ENCODE measurements around the gene MED26. TPM values are rescaled to one million over a fixed set of nuclear protein-coding genes. Genes with fewer than 3 reads are reported as not detected.
A peak's percentile ranks its signal among the peaks of the same experiment; 100 is the strongest.

MED26 gene
- total and polyA plus RNA-seq, 10 of the 15 experiments (the other 5 are each of a cell fraction or from before 2014, with no cell fraction given): 1.1 to 21.4 (median 9.7) TPM

DNA sequence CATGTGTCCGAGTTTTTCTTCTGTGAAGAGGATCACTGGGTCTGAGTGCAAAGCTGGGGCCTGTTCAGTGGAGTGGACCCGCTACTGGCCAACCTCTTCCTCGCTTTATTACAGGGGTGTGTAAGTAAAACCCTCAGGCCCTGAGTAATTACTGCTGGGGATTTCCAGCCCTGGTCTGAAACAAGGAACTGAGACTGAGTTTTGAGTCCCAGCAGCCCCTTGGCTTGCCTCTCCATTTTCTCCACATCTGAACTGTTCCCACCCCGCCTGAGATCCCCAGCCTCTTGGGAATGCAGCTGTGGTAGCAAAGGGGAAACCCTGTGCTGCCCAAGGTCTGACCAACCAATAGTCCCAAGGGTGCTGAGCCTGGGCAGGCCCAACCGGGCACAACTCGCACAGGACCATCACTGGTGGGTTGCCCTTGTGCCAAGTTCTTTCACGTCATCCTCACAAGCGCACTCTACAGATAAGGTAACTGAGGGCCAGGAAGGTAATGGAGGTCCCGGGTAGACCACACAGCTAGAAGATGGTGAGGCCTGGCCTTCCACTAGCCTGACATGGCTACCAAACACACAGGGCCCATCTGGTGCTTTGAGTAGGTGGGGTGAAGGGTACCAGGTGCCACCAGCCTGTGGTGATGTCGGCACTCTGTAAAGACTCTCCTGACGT, 42.1 kb downstream of the MED26 start:
- ChIA-PET SMC1A (ENCODE audit: uncharacterized antibody, unreplicated experiment) (interaction anchor here (1.3 to 10.9 kb wide), 11 partner anchors 8 to 141 kb away, joined by 4 to 164 read pairs (median 9); partner anchors contain the start of genes MED26, SLC35E1, SMIM7 and TMEM38A), POLR2A (interaction anchor here (1.4 to 13.1 kb wide), 9 partner anchors 7 to 74 kb away, joined by 4 to 220 read pairs (median 24); partner anchors contain the start of genes CHERP, MED26, SLC35E1 and SMIM7), CTCF (interaction anchor here (9.8 kb wide), 1 partner anchor 40 kb away, joined by 83 read pairs; the partner anchor contains the start of gene MED26), RAD21 (ENCODE audit: unreplicated experiment) (interaction anchor here (1.0 to 11.3 kb wide), 6 partner anchors 7 to 42 kb away, joined by 4 to 169 read pairs (median 24); partner anchors contain the start of genes CHERP, MED26 and SLC35E1)
- Histone ChIP-seq H4K20me1 (ENCODE audit: control insufficient read depth, insufficient read depth) (no peaks in the 10 kb centered on the region), H3K27ac (ENCODE audit: control insufficient read depth, insufficient read depth) (peak overlapping the region; percentile 99), H3K4me1 (ENCODE audit: control insufficient read depth, insufficient read depth, low read length) (peaks cover 61% of the 10 kb centered on the region), H3K9ac (ENCODE audit: control insufficient read depth, insufficient read depth, low read length) (peak overlapping the region; percentile 99), H3K27me3 (replicated peaks in 1 of 2; ENCODE audit: control insufficient read depth in 2 of 2, insufficient read depth in 2 of 2, low read length in 1 of 2) (no peaks in the 10 kb centered on the region), H3K79me2 (ENCODE audit: control insufficient read depth, insufficient read depth, low read length) (peaks cover 96% of the 10 kb centered on the region), H3K9me3 (replicated peaks; ENCODE audit: control insufficient read depth, insufficient read depth, low read length) (no peaks in the 10 kb centered on the region), H3K4me3 (peak overlapping the region; percentile 79), H3K4me2 (ENCODE audit: control insufficient read depth, insufficient read depth) (peak overlapping the region; percentile 100), H2AFZ (ENCODE audit: control insufficient read depth, low read depth, low read length) (no peak overlapping the region), H3K36me3 (ENCODE audit: control insufficient read depth in 2 of 2, insufficient read depth in 2 of 2, low read length in 1 of 2) (peaks cover 6 to 8% of the 10 kb centered on the region in 2 experiments; a peak in 2 of 4 replicates)
- FAIRE-seq: peak; percentile 87
- in situ Hi-C loops (cut with MboI) (loop anchor here (5.0 to 25.0 kb wide), 2 partner anchors 41 to 1999 kb away; partner anchors contain the start of genes CLEC17A and MED26), intact Hi-C loops (cut with micrococcal nuclease; ENCODE audit: unreplicated experiment) (loop anchor here (2.0 to 5.0 kb wide), 5 partner anchors 43 to 509 kb away; partner anchors contain the start of genes HSH2D, MED26, SMIM7 and TMEM38A)
- peak; percentile 98 for DNase-seq (ENCODE audit: low read depth, low spot score)
- 4% methylated on average over 11 of the region's 11 CpGs for WGBS (ENCODE audit: insufficient coverage, insufficient replicate concordance, low lambda C conversion rate, missing lambda C conversion rate)
- no TSS peak for BruUV-seq (replicated peaks)
- peak; percentile 52 for ATAC-seq
- TF ChIP-seq GATAD2B (conservative IDR thresholded peaks at IDR 0.05; ENCODE audit: low read depth) (peak; percentile 100), NFYA (IDR thresholded peaks at IDR 0.05; ENCODE audit: borderline replicate concordance, low read depth, low read length) (no peak), MEF2A (IDR thresholded peaks at IDR 0.05; ENCODE audit: insufficient read depth, low read depth, low read length) (peak; percentile 65; the same call in 1 of the 2 replicates), PAX5 (IDR thresholded peaks at IDR 0.05; ENCODE audit: borderline replicate concordance, low read depth, low read length) (peak; percentile 90), ZNF207 (IDR thresholded peaks at IDR 0.05; ENCODE audit: borderline replicate concordance) (peak; percentile 58), IKZF1 (conservative IDR thresholded peaks at IDR 0.05) (peak; percentile 98), NRF1 (conservative IDR thresholded peaks at IDR 0.05; ENCODE audit: low read depth, low read length) (no peak), BHLHE40 (IDR thresholded peaks at IDR 0.05; ENCODE audit: borderline replicate concordance in 1 of 2, low read depth in 2 of 2, low read length in 1 of 2) (peak; percentile 78 to 89), EED (IDR thresholded peaks at IDR 0.05; ENCODE audit: low read depth) (peak; percentile 98), KLF5 (IDR thresholded peaks at IDR 0.05; ENCODE audit: partially characterized antibody) (peak; percentile 27), CBFB (IDR thresholded peaks at IDR 0.05; ENCODE audit: low read depth) (peak; percentile 71)
- TF ChIP-seq, protein P1, sequence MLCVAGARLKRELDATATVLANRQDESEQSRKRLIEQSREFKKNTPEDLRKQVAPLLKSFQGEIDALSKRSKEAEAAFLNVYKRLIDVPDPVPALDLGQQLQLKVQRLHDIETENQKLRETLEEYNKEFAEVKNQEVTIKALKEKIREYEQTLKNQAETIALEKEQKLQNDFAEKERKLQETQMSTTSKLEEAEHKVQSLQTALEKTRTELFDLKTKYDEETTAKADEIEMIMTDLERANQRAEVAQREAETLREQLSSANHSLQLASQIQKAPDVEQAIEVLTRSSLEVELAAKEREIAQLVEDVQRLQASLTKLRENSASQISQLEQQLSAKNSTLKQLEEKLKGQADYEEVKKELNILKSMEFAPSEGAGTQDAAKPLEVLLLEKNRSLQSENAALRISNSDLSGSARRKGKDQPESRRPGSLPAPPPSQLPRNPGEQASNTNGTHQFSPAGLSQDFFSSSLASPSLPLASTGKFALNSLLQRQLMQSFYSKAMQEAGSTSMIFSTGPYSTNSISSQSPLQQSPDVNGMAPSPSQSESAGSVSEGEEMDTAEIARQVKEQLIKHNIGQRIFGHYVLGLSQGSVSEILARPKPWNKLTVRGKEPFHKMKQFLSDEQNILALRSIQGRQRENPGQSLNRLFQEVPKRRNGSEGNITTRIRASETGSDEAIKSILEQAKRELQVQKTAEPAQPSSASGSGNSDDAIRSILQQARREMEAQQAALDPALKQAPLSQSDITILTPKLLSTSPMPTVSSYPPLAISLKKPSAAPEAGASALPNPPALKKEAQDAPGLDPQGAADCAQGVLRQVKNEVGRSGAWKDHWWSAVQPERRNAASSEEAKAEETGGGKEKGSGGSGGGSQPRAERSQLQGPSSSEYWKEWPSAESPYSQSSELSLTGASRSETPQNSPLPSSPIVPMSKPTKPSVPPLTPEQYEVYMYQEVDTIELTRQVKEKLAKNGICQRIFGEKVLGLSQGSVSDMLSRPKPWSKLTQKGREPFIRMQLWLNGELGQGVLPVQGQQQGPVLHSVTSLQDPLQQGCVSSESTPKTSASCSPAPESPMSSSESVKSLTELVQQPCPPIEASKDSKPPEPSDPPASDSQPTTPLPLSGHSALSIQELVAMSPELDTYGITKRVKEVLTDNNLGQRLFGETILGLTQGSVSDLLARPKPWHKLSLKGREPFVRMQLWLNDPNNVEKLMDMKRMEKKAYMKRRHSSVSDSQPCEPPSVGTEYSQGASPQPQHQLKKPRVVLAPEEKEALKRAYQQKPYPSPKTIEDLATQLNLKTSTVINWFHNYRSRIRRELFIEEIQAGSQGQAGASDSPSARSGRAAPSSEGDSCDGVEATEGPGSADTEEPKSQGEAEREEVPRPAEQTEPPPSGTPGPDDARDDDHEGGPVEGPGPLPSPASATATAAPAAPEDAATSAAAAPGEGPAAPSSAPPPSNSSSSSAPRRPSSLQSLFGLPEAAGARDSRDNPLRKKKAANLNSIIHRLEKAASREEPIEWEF (IDR thresholded peaks at IDR 0.05; ENCODE audit: insufficient replicate concordance, low read depth, low read length): peak; percentile 97
- TF ChIP-seq, protein P2, sequence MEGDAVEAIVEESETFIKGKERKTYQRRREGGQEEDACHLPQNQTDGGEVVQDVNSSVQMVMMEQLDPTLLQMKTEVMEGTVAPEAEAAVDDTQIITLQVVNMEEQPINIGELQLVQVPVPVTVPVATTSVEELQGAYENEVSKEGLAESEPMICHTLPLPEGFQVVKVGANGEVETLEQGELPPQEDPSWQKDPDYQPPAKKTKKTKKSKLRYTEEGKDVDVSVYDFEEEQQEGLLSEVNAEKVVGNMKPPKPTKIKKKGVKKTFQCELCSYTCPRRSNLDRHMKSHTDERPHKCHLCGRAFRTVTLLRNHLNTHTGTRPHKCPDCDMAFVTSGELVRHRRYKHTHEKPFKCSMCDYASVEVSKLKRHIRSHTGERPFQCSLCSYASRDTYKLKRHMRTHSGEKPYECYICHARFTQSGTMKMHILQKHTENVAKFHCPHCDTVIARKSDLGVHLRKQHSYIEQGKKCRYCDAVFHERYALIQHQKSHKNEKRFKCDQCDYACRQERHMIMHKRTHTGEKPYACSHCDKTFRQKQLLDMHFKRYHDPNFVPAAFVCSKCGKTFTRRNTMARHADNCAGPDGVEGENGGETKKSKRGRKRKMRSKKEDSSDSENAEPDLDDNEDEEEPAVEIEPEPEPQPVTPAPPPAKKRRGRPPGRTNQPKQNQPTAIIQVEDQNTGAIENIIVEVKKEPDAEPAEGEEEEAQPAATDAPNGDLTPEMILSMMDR (IDR thresholded peaks at IDR 0.05 in 2 of 3, conservative IDR thresholded peaks at IDR 0.05 in 1 of 3; ENCODE audit: control insufficient read depth in 2 of 3, extremely low read depth in 1 of 3, insufficient read depth in 1 of 3, low read depth in 3 of 3, low read length in 3 of 3): no peak
- TF ChIP-seq, protein P3, sequence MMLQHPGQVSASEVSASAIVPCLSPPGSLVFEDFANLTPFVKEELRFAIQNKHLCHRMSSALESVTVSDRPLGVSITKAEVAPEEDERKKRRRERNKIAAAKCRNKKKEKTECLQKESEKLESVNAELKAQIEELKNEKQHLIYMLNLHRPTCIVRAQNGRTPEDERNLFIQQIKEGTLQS (IDR thresholded peaks at IDR 0.05; ENCODE audit: borderline replicate concordance, extremely low read depth, low read depth, low read length): no peak

Measured in GM12878 (cell line).